Bone marrow (tissue), 2 donors: Measurements from ENCODE around the gene MTA1.
A peak's percentile ranks its signal among the peaks of the same experiment; 100 is the strongest.

Source experiments
- DNase-seq, 2 donors: peaks; one replicate each; lab custom pipeline; 2025; lab: John Stamatoyannopoulos, UW

Gene MTA1

GRCh38 chr14:105445290-105445689, 25.7 kb downstream of the MTA1 start:
- no peak for DNase-seq

- no peak for DNase-seq
These were observed 26.5 kb downstream of the MTA1 start for GRCh38 chr14:105445901-105446845.

- DNase-seq, result no peak
These were observed 27.3 kb downstream of the MTA1 start for GRCh38 chr14:105446971-105447370.

GRCh38 chr14:105447651-105448640, 28.3 kb downstream of the MTA1 start:
- no peak for DNase-seq

- DNase-seq, result peak; percentile 1 to 7
These were observed 29.1 kb downstream of the MTA1 start for GRCh38 chr14:105448706-105449111.

GRCh38 chr14:105449276-105450122, 29.9 kb downstream of the MTA1 start:
- no peak for DNase-seq

- DNase-seq, result no peak
These were observed 30.5 kb downstream of the MTA1 start for GRCh38 chr14:105450123-105450505.

- DNase-seq, result no peak
These were observed 31.5 kb downstream of the MTA1 start for GRCh38 chr14:105450864-105451720.

GRCh38 chr14:105452963-105453362, 33.3 kb downstream of the MTA1 start:
- DNase-seq, result no peak

GRCh38 chr14:105453847-105454246, 34.2 kb downstream of the MTA1 start:
- no peak for DNase-seq

- DNase-seq, result no peak
These were observed 35.5 kb downstream of the MTA1 start for GRCh38 chr14:105455086-105455640.

- DNase-seq, result no peak
These were observed 36.4 kb downstream of the MTA1 start for GRCh38 chr14:105455766-105456660.

GRCh38 chr14:105456736-105457617, 37.4 kb downstream of the MTA1 start:
- no peak for DNase-seq

- no peak for DNase-seq
These were observed 38.4 kb downstream of the MTA1 start for GRCh38 chr14:105458010-105458409.

- DNase-seq, result no peak
These were observed 38.9 kb downstream of the MTA1 start for GRCh38 chr14:105458571-105458970.

- DNase-seq, result no peak
These were observed 40.5 kb downstream of the MTA1 start for GRCh38 chr14:105460116-105460515.

GRCh38 chr14:105460616-105461015, 41.0 kb downstream of the MTA1 start:
- DNase-seq, result no peak

- DNase-seq, result no peak
These were observed 42.3 kb downstream of the MTA1 start for GRCh38 chr14:105461903-105462302.
